Measurements from ENCODE around the gene LRRC41. TPM values are rescaled to one million over a fixed set of nuclear protein-coding genes. Genes with fewer than 3 reads are reported as not detected.

Gene LRRC41
- total and polyA plus RNA-seq, 8 donors = 21.6 to 110 (median 42.7) TPM

DNA sequence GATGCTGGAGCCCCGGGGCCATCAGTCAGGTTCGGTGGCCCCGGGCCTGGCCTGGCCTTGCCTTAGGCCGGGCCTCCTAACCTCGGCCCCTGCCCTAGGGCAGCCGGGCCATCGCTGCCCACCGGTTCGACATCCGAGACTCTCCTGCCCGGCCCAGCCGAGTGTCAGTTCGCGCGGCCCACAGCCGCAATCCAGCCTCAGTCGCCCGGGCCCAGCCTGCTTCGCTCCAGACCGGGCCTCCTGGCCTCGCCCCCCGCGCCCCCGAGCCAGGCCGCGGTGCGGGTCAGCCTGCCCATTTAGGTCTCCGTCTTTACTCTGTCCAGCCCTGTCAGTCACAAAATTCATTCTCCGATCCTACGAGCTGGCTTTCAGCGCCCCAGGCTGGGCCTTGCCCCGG, 777 bp downstream of the LRRC41 start:
- peaks cover 4 to 10% (median 5%) of the 10 kb centered on the region in 4 donors for H3K36me3 ChIP-seq
- DNase-seq = peak; percentile 48 to 72
- H3K9me3 ChIP-seq = no peaks in the 10 kb centered on the region
- intact Hi-C loops (cut with DNase I; ENCODE audit: low total_unique reads) = no loop called here
- no peaks in the 10 kb centered on the region for H3K27me3 ChIP-seq
- peak overlapping the region; percentile 81 to 95 (median 88) for H3K4me3 ChIP-seq
- H3K4me1 ChIP-seq = peaks cover 37 to 74% (median 55%) of the 10 kb centered on the region in 4 donors
- WGBS, 5 donors = 0 to 1% (median 0%) methylated on average over 22 to 32 of the region's 32 CpGs
- TF ChIP-seq CTCF (IDR thresholded peaks at IDR 0.05) (no peak), POLR2A (IDR thresholded peaks at IDR 0.05) (no peak), EP300 (IDR thresholded peaks at IDR 0.05) (no peak), POLR2AphosphoS5 (IDR thresholded peaks at IDR 0.05) (no peak)
- peak overlapping the region; percentile 90 to 100 (median 97) for H3K27ac ChIP-seq

- Histone ChIP-seq H3K27ac (peak overlapping the region; percentile 90 to 100 (median 97)), H3K4me1 (peaks cover 35 to 68% (median 50%) of the 10 kb centered on the region in 4 donors), H3K36me3 (peaks cover 10 to 12% (median 10%) of the 10 kb centered on the region in 4 donors), H3K4me3 (peak overlapping the region; percentile 81 to 95 (median 88)), H3K27me3 (no peaks in the 10 kb centered on the region), H3K9me3 (no peaks in the 10 kb centered on the region)
- TF ChIP-seq EP300 (IDR thresholded peaks at IDR 0.05) = no peak
- TF ChIP-seq POLR2A (IDR thresholded peaks at IDR 0.05) = no peak
- TF ChIP-seq CTCF (IDR thresholded peaks at IDR 0.05) = peak in 1 of 7 experiments; percentile 14
- TF ChIP-seq POLR2AphosphoS5 (IDR thresholded peaks at IDR 0.05) = no peak
- intact Hi-C loops (cut with DNase I; ENCODE audit: low total_unique reads) = no loop called here
- WGBS, 5 donors = 0 to 1% (median 0%) methylated on average over 40 to 79 of the region's 79 CpGs
- DNase-seq = peak; percentile 48 to 86
Measured at GRCh38 chr1:46301808-46302640, 1.4 kb downstream of the LRRC41 start.

- no peak for DNase-seq
- Histone ChIP-seq H3K9me3 (no peaks in the 10 kb centered on the region), H3K27me3 (no peaks in the 10 kb centered on the region), H3K36me3 (peaks cover 12 to 17% (median 17%) of the 10 kb centered on the region in 4 donors), H3K4me1 (peaks cover 30 to 62% (median 47%) of the 10 kb centered on the region in 4 donors), H3K27ac (peak overlapping the region; percentile 90 to 100 (median 97)), H3K4me3 (peak overlapping the region; percentile 81 to 95 (median 88))
- intact Hi-C loops (cut with DNase I; ENCODE audit: low total_unique reads) = no loop called here
- TF ChIP-seq POLR2A (IDR thresholded peaks at IDR 0.05) (no peak), EP300 (IDR thresholded peaks at IDR 0.05) (no peak), CTCF (IDR thresholded peaks at IDR 0.05) (no peak), POLR2AphosphoS5 (IDR thresholded peaks at IDR 0.05) (no peak)
- 2 to 9% (median 7%) methylated on average over 17 of the region's 17 CpGs for WGBS, 5 donors
Measured at GRCh38 chr1:46301406-46301807, 2.0 kb downstream of the LRRC41 start.

DNA sequence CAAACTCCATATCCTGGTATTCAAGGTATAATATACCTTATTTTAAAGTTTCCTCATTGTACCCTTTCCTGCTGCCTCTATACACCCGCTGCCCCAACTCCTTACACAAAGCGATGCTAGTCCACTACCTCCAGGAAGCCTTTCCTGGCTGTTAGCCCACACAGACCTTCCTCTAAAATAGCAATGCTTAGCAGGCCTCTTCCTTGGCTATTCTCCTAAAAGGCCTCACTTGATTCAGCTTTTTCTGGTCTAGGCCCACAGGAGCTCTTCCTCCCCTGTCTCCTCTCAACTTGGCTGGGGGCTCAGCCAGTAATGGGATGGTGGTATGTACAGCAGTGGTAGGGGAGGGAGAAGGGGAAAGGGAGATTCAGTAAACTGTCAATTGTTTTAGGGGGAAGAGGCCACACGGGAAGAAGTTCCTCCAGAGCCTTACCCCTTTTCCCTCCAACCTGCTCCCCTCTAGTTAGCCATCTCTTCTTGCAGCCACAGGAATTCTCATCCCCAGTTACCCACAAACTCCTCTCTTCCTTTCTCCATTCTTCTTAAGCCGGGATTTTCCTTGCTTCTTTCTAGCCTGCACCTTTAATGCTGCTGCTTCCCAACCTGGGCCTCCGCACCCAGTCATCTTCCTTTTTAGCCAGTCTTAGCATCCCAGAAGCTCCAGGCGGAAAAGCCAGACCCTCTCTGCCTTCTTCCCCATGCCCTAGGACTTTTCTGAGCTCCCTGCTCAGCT, 2.6 kb downstream of the LRRC41 start:
- peak overlapping the region; percentile 81 to 95 (median 88) for H3K4me3 ChIP-seq
- TF ChIP-seq EP300 (IDR thresholded peaks at IDR 0.05) = no peak
- TF ChIP-seq POLR2A (IDR thresholded peaks at IDR 0.05) = no peak
- TF ChIP-seq POLR2AphosphoS5 (IDR thresholded peaks at IDR 0.05) = no peak
- no peak for TF ChIP-seq CTCF (IDR thresholded peaks at IDR 0.05)
- H3K36me3 ChIP-seq = peaks cover 15 to 23% (median 22%) of the 10 kb centered on the region in 4 donors
- H3K9me3 ChIP-seq = no peaks in the 10 kb centered on the region
- peak in 1 of 2 donors; percentile 70 for DNase-seq
- 25 to 39% (median 36%) methylated on average over 6 of the region's 6 CpGs for WGBS, 5 donors
- intact Hi-C loops (cut with DNase I; ENCODE audit: low total_unique reads) = no loop called here
- no peaks in the 10 kb centered on the region for H3K27me3 ChIP-seq
- peak overlapping the region; percentile 90 to 100 (median 97) for H3K27ac ChIP-seq
- H3K4me1 ChIP-seq = peaks cover 30 to 56% (median 44%) of the 10 kb centered on the region in 4 donors
